Measurements from ENCODE around the gene EML6. TPM values are rescaled to one million over a fixed set of nuclear protein-coding genes. Genes with fewer than 3 reads are reported as not detected.
A peak's percentile ranks its signal among the peaks of the same experiment; 100 is the strongest.
"Not testable (repeated sequence)": the region's sequence is repeated elsewhere in the genome, so short reads cannot be mapped to it uniquely, and the experiment has no call there.

Gene EML6
- polyA plus RNA-seq, 4 donors: 0.54 to 6.3 (median 1.1) TPM

DNA sequence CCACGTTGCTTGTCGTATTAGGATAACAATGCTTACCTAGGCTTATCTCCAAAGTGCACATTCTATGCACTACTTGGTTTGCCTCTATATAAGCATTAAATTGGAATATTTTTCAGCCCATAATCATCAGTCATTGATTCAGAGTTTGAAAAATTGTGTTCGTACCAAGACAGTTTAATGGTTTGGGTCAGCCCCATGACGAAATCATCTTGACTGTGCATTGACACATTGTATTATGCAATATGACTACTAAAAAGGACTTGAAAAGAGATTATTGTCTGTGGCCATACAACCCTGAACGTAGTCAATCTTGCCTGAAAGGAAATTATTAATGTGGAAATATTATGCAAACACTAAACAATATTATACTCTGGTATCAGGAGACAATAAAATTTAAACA, 141.3 kb downstream of the EML6 start:
- DNase-seq (no peak), FAIRE-seq (no peak)
- WGBS, 3 donors: 92 to 95% (median 93%) methylated on average over 5 of the region's 5 CpGs
- Histone ChIP-seq H3K4me1 (ENCODE audit: control insufficient read depth in 3 of 3, insufficient read depth in 2 of 3, low read depth in 1 of 3, low read length in 2 of 3) (no peaks in the 10 kb centered on the region), H3K9me3 (ENCODE audit: control insufficient read depth in 2 of 2, insufficient read depth in 1 of 2, low read depth in 1 of 2, low read length in 1 of 2) (peaks cover 0 to 4% of the 10 kb centered on the region in 2 donors), H3K27ac (ENCODE audit: low read depth in 1 of 3, low read length in 2 of 3) (no peak overlapping the region), H3K4me3 (ENCODE audit: low read depth in 1 of 3, low read length in 3 of 3) (no peak overlapping the region), H3K36me3 (ENCODE audit: control insufficient read depth in 3 of 3, insufficient read depth in 2 of 3, low read depth in 1 of 3, low read length in 3 of 3) (no peaks in the 10 kb centered on the region), H3K27me3 (ENCODE audit: control insufficient read depth in 3 of 3, insufficient read depth in 3 of 3, low read length in 3 of 3) (no peaks in the 10 kb centered on the region)

DNA sequence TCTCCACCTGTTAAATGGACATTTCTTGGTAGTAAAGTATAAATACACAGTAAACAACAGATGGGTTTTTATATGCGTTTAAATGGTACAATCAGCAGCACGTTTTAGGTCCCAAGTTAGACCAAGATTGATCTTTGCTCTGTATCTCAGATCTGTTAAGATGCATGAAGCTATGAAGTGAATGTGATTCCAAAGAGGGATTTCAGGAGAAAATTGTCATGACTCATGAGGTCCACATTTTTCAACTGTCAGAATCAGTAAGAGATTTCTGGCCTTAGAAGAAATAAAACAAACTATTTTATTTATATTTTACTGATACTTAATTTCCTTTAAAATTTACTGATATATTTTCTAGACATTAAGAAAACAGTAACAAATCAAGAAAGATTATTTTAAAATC, 142.7 kb downstream of the EML6 start:
- DNase-seq (no peak), FAIRE-seq (no peak)
- Histone ChIP-seq H3K27ac (ENCODE audit: low read depth in 1 of 3, low read length in 2 of 3) (no peak overlapping the region), H3K4me1 (ENCODE audit: control insufficient read depth in 3 of 3, insufficient read depth in 2 of 3, low read depth in 1 of 3, low read length in 2 of 3) (no peaks in the 10 kb centered on the region), H3K36me3 (ENCODE audit: control insufficient read depth in 3 of 3, insufficient read depth in 2 of 3, low read depth in 1 of 3, low read length in 3 of 3) (no peaks in the 10 kb centered on the region), H3K27me3 (ENCODE audit: control insufficient read depth in 3 of 3, insufficient read depth in 3 of 3, low read length in 3 of 3) (no peaks in the 10 kb centered on the region), H3K4me3 (ENCODE audit: low read depth in 1 of 3, low read length in 3 of 3) (no peak overlapping the region), H3K9me3 (ENCODE audit: control insufficient read depth in 2 of 2, insufficient read depth in 1 of 2, low read depth in 1 of 2, low read length in 1 of 2) (peaks cover 0 to 4% of the 10 kb centered on the region in 2 donors)
- 74 to 79% (median 78%) methylated on average over 2 of the region's 2 CpGs for WGBS, 3 donors

DNA sequence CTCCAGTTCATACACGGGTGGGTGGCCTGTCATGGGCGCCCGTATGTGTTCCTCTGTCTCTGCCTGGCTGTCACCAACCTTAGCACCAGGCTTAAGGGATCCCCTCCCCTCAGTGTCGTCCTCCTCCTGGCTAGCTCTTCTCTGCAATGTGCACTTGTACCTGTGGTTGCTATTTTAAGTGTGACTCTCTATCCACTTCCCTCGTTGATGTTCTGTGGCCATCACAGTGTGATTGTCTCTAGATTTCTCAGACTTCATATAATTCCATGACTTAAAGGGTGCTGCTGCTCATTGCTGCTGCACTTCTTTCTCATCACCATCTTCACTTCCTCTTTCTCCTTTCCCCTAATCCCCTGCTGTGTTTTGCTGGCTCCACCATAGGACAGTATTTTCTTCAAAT, 143.4 kb downstream of the EML6 start:
- Histone ChIP-seq H3K27ac (ENCODE audit: low read depth in 1 of 3, low read length in 2 of 3) (no peak overlapping the region), H3K36me3 (ENCODE audit: control insufficient read depth in 3 of 3, insufficient read depth in 2 of 3, low read depth in 1 of 3, low read length in 3 of 3) (no peaks in the 10 kb centered on the region), H3K4me3 (ENCODE audit: low read depth in 1 of 3, low read length in 3 of 3) (no peak overlapping the region), H3K27me3 (ENCODE audit: control insufficient read depth in 3 of 3, insufficient read depth in 3 of 3, low read length in 3 of 3) (no peaks in the 10 kb centered on the region), H3K4me1 (ENCODE audit: control insufficient read depth in 3 of 3, insufficient read depth in 2 of 3, low read depth in 1 of 3, low read length in 2 of 3) (no peaks in the 10 kb centered on the region), H3K9me3 (ENCODE audit: control insufficient read depth in 2 of 2, insufficient read depth in 1 of 2, low read depth in 1 of 2, low read length in 1 of 2) (peaks cover 0 to 3% of the 10 kb centered on the region in 2 donors)
- DNase-seq (no peak), FAIRE-seq (no peak)
- WGBS, 3 donors: 63 to 82% (median 70%) methylated on average over 5 of the region's 5 CpGs

DNA sequence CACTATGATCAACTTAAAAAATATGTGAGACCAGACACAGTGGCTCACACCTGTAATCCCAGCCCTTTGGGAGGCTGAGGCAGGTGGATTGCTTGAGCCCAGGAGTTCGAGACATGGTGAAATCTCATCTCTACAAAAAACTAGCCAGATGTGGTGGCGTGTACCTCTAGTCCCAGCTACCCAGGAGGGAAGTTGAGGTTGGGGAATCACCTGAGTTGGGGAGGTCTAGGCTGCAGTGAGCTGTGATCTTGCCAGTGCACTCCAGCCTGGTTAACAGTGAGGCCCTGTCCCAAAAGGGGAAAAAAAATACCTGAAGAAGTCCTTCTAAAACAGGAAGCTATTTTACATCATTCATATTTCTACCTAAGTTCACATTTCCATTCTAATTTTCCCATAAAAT, 144.0 kb downstream of the EML6 start:
- no peaks in the 10 kb centered on the region for H3K4me1 ChIP-seq (ENCODE audit: control insufficient read depth in 3 of 3, insufficient read depth in 2 of 3, low read depth in 1 of 3, low read length in 2 of 3)
- H3K9me3 ChIP-seq (ENCODE audit: control insufficient read depth in 2 of 2, insufficient read depth in 1 of 2, low read depth in 1 of 2, low read length in 1 of 2): no peaks in the 10 kb centered on the region
- H3K4me3 ChIP-seq (ENCODE audit: low read depth in 1 of 3, low read length in 3 of 3): no peak overlapping the region
- no peaks in the 10 kb centered on the region for H3K27me3 ChIP-seq (ENCODE audit: control insufficient read depth in 3 of 3, insufficient read depth in 3 of 3, low read length in 3 of 3)
- 76 to 98% (median 82%) methylated on average over 2 of the region's 2 CpGs for WGBS, 3 donors
- H3K36me3 ChIP-seq (ENCODE audit: control insufficient read depth in 3 of 3, insufficient read depth in 2 of 3, low read depth in 1 of 3, low read length in 3 of 3): no peaks in the 10 kb centered on the region
- DNase-seq (no peak), FAIRE-seq (no peak)
- no peak overlapping the region for H3K27ac ChIP-seq (ENCODE audit: low read depth in 1 of 3, low read length in 2 of 3)

DNA sequence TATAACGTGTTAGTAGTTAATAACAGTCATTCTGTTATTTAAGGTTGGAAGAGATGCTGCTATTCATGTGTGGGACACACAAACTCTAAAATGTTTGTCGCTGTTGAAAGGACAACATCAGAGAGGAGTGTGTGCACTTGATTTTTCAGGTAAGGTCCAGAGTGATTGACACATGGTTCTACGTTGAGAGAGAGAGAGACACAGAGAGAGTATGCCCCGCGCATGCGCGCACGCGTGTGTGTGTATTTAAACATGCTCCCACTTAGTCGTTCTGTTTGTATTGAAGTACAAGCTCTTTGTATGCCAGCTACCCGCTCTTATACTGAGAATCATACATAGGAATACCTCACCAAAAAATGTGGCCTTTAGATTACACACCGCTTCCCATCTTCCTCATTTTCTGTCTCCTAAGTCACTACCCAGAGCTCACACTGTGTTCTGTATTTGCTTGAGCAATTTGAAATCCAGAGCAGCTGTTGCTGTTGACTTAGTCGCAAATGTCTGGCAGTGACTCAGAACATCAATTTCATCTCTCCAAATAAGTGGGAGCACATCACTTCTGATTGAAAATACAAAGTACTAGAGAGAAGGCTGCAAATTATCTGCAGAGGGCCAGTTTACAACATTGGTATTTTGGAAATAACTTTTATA, 148.1 kb downstream of the EML6 start:
- DNase-seq: peak in 1 of 2 donors; percentile 18
- Histone ChIP-seq H3K4me1 (ENCODE audit: control insufficient read depth in 3 of 3, insufficient read depth in 2 of 3, low read depth in 1 of 3, low read length in 2 of 3) (peaks cover 0 to 4% (median 0%) of the 10 kb centered on the region in 3 donors), H3K27me3 (ENCODE audit: control insufficient read depth in 3 of 3, insufficient read depth in 3 of 3, low read length in 3 of 3) (no peaks in the 10 kb centered on the region), H3K9me3 (ENCODE audit: control insufficient read depth in 2 of 2, insufficient read depth in 1 of 2, low read depth in 1 of 2, low read length in 1 of 2) (no peaks in the 10 kb centered on the region), H3K4me3 (ENCODE audit: low read depth in 1 of 3, low read length in 3 of 3) (no peak overlapping the region), H3K36me3 (ENCODE audit: control insufficient read depth in 3 of 3, insufficient read depth in 2 of 3, low read depth in 1 of 3, low read length in 3 of 3) (no peaks in the 10 kb centered on the region), H3K27ac (ENCODE audit: low read depth in 1 of 3, low read length in 2 of 3) (no peak overlapping the region)
- WGBS, 3 donors: 86 to 90% (median 88%) methylated on average over 13 of the region's 13 CpGs
- no peak for FAIRE-seq

DNA sequence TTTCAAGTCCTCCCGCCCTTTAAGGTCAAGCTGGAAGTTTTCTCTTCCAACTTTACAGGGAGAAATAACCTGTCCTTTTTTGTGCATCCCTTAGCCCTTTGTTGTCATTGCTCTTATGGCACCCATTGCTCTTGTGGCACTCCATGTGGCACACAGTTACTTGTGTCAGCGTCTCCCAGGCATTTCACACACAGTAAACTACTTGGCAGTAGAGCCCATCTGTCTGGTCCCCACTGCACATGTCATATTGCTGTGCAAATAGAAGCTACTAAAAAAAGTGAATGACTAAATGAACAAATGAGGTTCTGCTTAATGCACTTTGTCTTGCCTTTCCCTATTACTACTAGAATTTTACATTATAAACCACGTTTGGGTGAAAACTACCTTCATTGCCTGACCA, 149.3 kb downstream of the EML6 start:
- 52 to 77% (median 66%) methylated on average over 3 of the region's 3 CpGs for WGBS, 3 donors
- Histone ChIP-seq H3K27ac (ENCODE audit: low read depth in 1 of 3, low read length in 2 of 3) (peak overlapping the region in 1 of 3 donors; percentile 26), H3K9me3 (ENCODE audit: control insufficient read depth in 2 of 2, insufficient read depth in 1 of 2, low read depth in 1 of 2, low read length in 1 of 2) (no peaks in the 10 kb centered on the region), H3K4me3 (ENCODE audit: low read depth in 1 of 3, low read length in 3 of 3) (no peak overlapping the region), H3K36me3 (ENCODE audit: control insufficient read depth in 3 of 3, insufficient read depth in 2 of 3, low read depth in 1 of 3, low read length in 3 of 3) (no peaks in the 10 kb centered on the region), H3K4me1 (ENCODE audit: control insufficient read depth in 3 of 3, insufficient read depth in 2 of 3, low read depth in 1 of 3, low read length in 2 of 3) (peaks cover 0 to 4% (median 0%) of the 10 kb centered on the region in 3 donors), H3K27me3 (ENCODE audit: control insufficient read depth in 3 of 3, insufficient read depth in 3 of 3, low read length in 3 of 3) (no peaks in the 10 kb centered on the region)
- no peak for FAIRE-seq
- no peak for DNase-seq

DNA sequence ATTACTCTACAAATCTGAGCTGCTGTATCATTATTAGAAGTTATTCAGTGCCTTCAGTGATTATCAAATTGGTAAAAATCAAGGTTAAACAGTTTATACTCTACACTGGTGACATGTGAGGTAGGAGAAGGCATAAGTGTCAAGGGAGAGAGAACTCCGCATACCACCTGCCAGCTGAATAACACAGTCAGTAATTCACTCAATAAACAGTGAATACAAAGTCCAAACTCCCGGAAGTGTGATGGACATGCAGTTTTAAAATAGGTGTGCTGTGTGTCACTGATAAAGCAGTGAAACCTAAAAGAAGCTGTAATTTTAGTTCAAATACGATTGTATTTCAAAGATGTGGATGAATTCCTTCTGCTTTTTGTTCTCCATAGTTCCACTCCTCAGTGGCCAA, 149.8 kb downstream of the EML6 start:
- H3K9me3 ChIP-seq (ENCODE audit: control insufficient read depth in 2 of 2, insufficient read depth in 1 of 2, low read depth in 1 of 2, low read length in 1 of 2); H3K36me3 ChIP-seq (ENCODE audit: control insufficient read depth in 3 of 3, insufficient read depth in 2 of 3, low read depth in 1 of 3, low read length in 3 of 3); FAIRE-seq; H3K4me1 ChIP-seq (ENCODE audit: control insufficient read depth in 3 of 3, insufficient read depth in 2 of 3, low read depth in 1 of 3, low read length in 2 of 3); H3K4me3 ChIP-seq (ENCODE audit: low read depth in 1 of 3, low read length in 3 of 3); H3K27me3 ChIP-seq (ENCODE audit: control insufficient read depth in 3 of 3, insufficient read depth in 3 of 3, low read length in 3 of 3): not testable (repeated sequence)
- 11 to 53% (median 40%) methylated on average over 3 of the region's 3 CpGs for WGBS, 3 donors
- peak overlapping the region in 1 of 3 donors; percentile 26 for H3K27ac ChIP-seq (ENCODE audit: low read depth in 1 of 3, low read length in 2 of 3)
- peak; percentile 85 to 91 for DNase-seq

DNA sequence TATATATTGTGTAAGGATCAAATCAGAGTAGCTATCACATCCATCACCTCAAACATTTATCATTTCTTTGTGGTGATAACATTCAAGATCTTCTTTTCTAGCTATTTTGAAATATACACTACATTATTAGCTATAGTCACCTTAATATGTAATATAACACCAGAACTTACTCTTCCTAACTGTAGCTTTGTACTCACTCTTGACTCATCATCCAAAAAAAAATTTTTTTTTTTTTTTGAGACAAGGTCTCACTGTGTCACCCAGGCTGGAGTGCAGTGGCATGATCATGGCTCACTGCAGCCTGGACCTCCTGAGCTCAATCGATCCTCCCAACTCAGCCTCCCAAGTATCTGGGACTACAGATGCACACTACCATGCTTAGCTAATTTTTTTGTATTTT, 153.3 kb downstream of the EML6 start:
- no peaks in the 10 kb centered on the region for H3K9me3 ChIP-seq (ENCODE audit: control insufficient read depth in 2 of 2, insufficient read depth in 1 of 2, low read depth in 1 of 2, low read length in 1 of 2)
- H3K36me3 ChIP-seq (ENCODE audit: control insufficient read depth in 3 of 3, insufficient read depth in 2 of 3, low read depth in 1 of 3, low read length in 3 of 3): no peaks in the 10 kb centered on the region
- WGBS, 3 donors: 92 to 95% (median 95%) methylated on average over 1 of the region's 1 CpG
- H3K27me3 ChIP-seq (ENCODE audit: control insufficient read depth in 3 of 3, insufficient read depth in 3 of 3, low read length in 3 of 3): no peaks in the 10 kb centered on the region
- FAIRE-seq: no peak
- H3K4me1 ChIP-seq (ENCODE audit: control insufficient read depth in 3 of 3, insufficient read depth in 2 of 3, low read depth in 1 of 3, low read length in 2 of 3): peaks cover 0 to 8% (median 0%) of the 10 kb centered on the region in 3 donors
- H3K4me3 ChIP-seq (ENCODE audit: low read depth in 1 of 3, low read length in 3 of 3): no peak overlapping the region
- DNase-seq: no peak
- H3K27ac ChIP-seq (ENCODE audit: low read depth in 1 of 3, low read length in 2 of 3): no peak overlapping the region

DNA sequence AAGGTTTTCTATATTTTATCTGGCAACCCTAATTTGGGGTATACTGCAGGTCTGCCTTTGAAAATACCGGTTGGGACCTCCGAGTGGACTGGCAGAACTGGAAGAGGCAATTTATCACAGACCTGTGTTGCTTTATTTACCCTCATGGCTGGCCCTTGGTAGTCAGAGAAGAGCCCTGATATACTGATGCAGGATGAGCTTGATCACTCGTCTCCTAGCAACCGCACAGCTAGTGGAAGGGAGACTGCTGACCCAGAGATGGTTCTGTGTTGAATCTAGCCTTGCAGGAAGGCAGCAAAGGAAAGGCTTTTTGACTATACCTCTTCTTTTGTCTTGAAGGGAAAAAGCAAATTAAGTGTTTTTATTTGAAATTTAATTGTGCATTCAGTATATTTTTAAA, 154.7 kb downstream of the EML6 start:
- no peaks in the 10 kb centered on the region for H3K36me3 ChIP-seq (ENCODE audit: control insufficient read depth in 3 of 3, insufficient read depth in 2 of 3, low read depth in 1 of 3, low read length in 3 of 3)
- WGBS, 3 donors: 85 to 93% (median 90%) methylated on average over 4 of the region's 4 CpGs

More for the DNA sequence above, 154.7 kb downstream of the EML6 start:
- no peak overlapping the region for H3K27ac ChIP-seq (ENCODE audit: low read depth in 1 of 3, low read length in 2 of 3)
- DNase-seq (no peak), FAIRE-seq (no peak)
- peaks cover 0 to 4% (median 0%) of the 10 kb centered on the region in 3 donors for H3K4me1 ChIP-seq (ENCODE audit: control insufficient read depth in 3 of 3, insufficient read depth in 2 of 3, low read depth in 1 of 3, low read length in 2 of 3)
- H3K9me3 ChIP-seq (ENCODE audit: control insufficient read depth in 2 of 2, insufficient read depth in 1 of 2, low read depth in 1 of 2, low read length in 1 of 2): no peaks in the 10 kb centered on the region
- H3K27me3 ChIP-seq (ENCODE audit: control insufficient read depth in 3 of 3, insufficient read depth in 3 of 3, low read length in 3 of 3): no peaks in the 10 kb centered on the region
- H3K4me3 ChIP-seq (ENCODE audit: low read depth in 1 of 3, low read length in 3 of 3): no peak overlapping the region

Measured in small intestine (tissue), 7 donors.